Omental fat pad (tissue), 4 donors: ENCODE results near the gene SDHAF2. TPM values are rescaled to one million over a fixed set of nuclear protein-coding genes. Genes with fewer than 3 reads are reported as not detected.

Experiments
- ATAC-seq: fragments of 150-250 bp; one replicate; pipeline ENCODE4 v1.9.1; 2016; ENCODE audit warnings: mild to moderate bottlenecking, moderate library complexity; ENCODE audit not compliant: low FRiP score
- DNase-seq: peaks from one replicate; pipeline ENCODE4 v3.0.0-alpha.2; 2019; ENCODE audit warnings: low spot score
- CTCF ChIP-seq, 3 donors: fragments of 450-650 bp; IDR thresholded peaks; one replicate each; pipeline ENCODE4 v1.5.1; 2016 to 2017; ENCODE audit warnings: antibody characterized with exemption in 3 of 3, mild to moderate bottlenecking in 3 of 3, moderate library complexity in 2 of 3
- total RNA-seq, 4 donors: library from RNA; depleted of rRNA; stranded (reverse); fragments of >200 nt; gene quantifications; one replicate each; pipeline ENCODE4 v1.1.0, GENCODE V29; 2016

Gene SDHAF2
- total RNA-seq, 4 donors from 2014 or later = 48.6 to 59.0 (median 54.0) TPM

- ATAC-seq = no peak
- no peak for TF ChIP-seq CTCF (IDR thresholded peaks at IDR 0.05)
- no peak for DNase-seq
Measured at GRCh38 chr11:61481806-61482205, 51.9 kb downstream of the SDHAF2 start.

GRCh38 chr11:61482513-61482912 is 52.6 kb downstream of the SDHAF2 start:
- ATAC-seq (no peak), DNase-seq (no peak)
- TF ChIP-seq CTCF (IDR thresholded peaks at IDR 0.05) = no peak

- no peak for DNase-seq
- TF ChIP-seq CTCF (IDR thresholded peaks at IDR 0.05) = no peak
- no peak for ATAC-seq
Measured at GRCh38 chr11:61484541-61484940, 54.6 kb downstream of the SDHAF2 start.

DNA sequence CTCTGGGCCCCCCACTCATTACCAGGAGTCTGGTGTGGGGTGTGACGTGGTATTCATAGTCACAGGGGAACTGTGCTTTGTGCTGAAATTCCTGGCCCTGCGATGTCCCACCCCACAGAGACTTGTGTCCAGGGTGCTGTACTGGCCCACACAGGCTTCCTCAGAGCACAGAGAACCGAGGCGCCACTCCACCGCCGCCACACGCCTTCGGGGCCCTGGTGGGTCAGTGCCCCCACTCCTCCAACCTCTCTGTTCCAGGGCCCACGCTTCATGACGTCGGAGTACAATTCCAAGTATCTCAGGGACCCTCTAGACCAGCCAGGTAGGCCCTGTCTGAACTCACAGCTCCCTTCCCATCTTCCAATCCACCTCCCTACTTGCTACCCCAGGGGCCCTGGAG is 55.2 kb downstream of the SDHAF2 start:
- no peak for DNase-seq
- ATAC-seq = no peak
- no peak for TF ChIP-seq CTCF (IDR thresholded peaks at IDR 0.05)

GRCh38 chr11:61486011-61486620 is 56.2 kb downstream of the SDHAF2 start:
- ATAC-seq = no peak

GRCh38 chr11:61486779-61487178 is 56.9 kb downstream of the SDHAF2 start:
- TF ChIP-seq CTCF (IDR thresholded peaks at IDR 0.05) = no peak
- ATAC-seq = no peak
- no peak for DNase-seq

More at GRCh38 chr11:61486011-61486620, 56.2 kb downstream of the SDHAF2 start:
- TF ChIP-seq CTCF (IDR thresholded peaks at IDR 0.05) = no peak
- no peak for DNase-seq

GRCh38 chr11:61487342-61488025 is 57.6 kb downstream of the SDHAF2 start:
- TF ChIP-seq CTCF (IDR thresholded peaks at IDR 0.05) = no peak
- ATAC-seq (no peak), DNase-seq (no peak)
